Liver (tissue), 3 donors: ENCODE results near the gene KRTAP21-3.

Experiments
- EGR1 ChIP-seq, 2 donors: IDR thresholded peaks; 2 replicates each; pipeline ENCODE4 v1.6.1; 2016 to 2018; ENCODE audit warnings: antibody characterized with exemption in 2 of 2, low read depth in 2 of 2
- RAD21 ChIP-seq, 2 donors: IDR thresholded peaks; 2 replicates each; pipeline ENCODE4 v1.6.1; 2016; ENCODE audit warnings: antibody characterized with exemption in 2 of 2, mild to moderate bottlenecking in 2 of 2
- REST ChIP-seq: IDR thresholded peaks from 2 replicates; pipeline ENCODE4 v1.6.1; 2016; ENCODE audit warnings: antibody characterized with exemption, mild to moderate bottlenecking
- SP1 ChIP-seq: IDR thresholded peaks from 2 replicates; pipeline ENCODE4 v1.6.1; 2018; ENCODE audit warnings: antibody characterized with exemption, mild to moderate bottlenecking
- TAF1 ChIP-seq: conservative IDR thresholded peaks from 2 replicates; pipeline ENCODE4 v1.6.1; 2016; ENCODE audit warnings: antibody characterized with exemption, mild to moderate bottlenecking
- ZBTB33 ChIP-seq: IDR thresholded peaks from 2 replicates; pipeline ENCODE4 v1.6.1; 2016; ENCODE audit warnings: antibody characterized with exemption
- TF ChIP-seq, protein P1 (sequence below): fragments of 150-350 bp; IDR thresholded peaks from 2 replicates; pipeline ENCODE4 v1.5.1; 2017; ENCODE audit warnings: improper control_type of control experiment, low read depth, low read length; ENCODE audit not compliant: missing input control
- TF ChIP-seq, protein P2 (sequence below): IDR thresholded peaks from 2 replicates; pipeline ENCODE4 v1.6.1; 2016; ENCODE audit warnings: antibody characterized with exemption
- donor health status: healthy.
- donor health status: healthy.

DNA sequence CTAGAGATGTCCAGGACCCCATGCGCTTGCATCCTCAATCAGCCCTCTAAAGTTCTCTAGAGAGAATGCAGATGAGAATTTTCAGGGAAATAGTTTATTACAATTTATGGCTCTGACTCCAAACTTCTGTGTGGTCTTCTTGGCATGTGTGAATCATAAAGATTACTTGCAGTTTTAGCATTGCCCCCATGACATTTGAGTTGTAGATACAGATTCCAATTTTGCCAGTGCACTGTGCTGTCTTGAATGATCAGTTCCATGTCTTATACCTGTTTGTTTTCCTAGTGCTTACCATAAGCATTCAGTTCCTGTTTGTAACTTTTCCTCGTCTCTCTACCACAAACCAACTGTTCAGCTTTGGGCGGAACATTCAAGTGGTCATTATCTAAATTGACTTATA is 4.8 kb downstream of the KRTAP21-3 start:
- TF ChIP-seq, protein P1, sequence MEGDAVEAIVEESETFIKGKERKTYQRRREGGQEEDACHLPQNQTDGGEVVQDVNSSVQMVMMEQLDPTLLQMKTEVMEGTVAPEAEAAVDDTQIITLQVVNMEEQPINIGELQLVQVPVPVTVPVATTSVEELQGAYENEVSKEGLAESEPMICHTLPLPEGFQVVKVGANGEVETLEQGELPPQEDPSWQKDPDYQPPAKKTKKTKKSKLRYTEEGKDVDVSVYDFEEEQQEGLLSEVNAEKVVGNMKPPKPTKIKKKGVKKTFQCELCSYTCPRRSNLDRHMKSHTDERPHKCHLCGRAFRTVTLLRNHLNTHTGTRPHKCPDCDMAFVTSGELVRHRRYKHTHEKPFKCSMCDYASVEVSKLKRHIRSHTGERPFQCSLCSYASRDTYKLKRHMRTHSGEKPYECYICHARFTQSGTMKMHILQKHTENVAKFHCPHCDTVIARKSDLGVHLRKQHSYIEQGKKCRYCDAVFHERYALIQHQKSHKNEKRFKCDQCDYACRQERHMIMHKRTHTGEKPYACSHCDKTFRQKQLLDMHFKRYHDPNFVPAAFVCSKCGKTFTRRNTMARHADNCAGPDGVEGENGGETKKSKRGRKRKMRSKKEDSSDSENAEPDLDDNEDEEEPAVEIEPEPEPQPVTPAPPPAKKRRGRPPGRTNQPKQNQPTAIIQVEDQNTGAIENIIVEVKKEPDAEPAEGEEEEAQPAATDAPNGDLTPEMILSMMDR, result no peak
- no peak for TF ChIP-seq SP1
- TF ChIP-seq ZBTB33, result no peak
- no peak for TF ChIP-seq TAF1
- TF ChIP-seq, protein P2, sequence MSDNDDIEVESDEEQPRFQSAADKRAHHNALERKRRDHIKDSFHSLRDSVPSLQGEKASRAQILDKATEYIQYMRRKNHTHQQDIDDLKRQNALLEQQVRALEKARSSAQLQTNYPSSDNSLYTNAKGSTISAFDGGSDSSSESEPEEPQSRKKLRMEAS, result no peak
- TF ChIP-seq EGR1 (IDR thresholded peaks at IDR 0.05; ENCODE audit: low read depth in 2 of 2), result no peak
- no peak for TF ChIP-seq REST
- no peak for TF ChIP-seq RAD21 (IDR thresholded peaks at IDR 0.05)
